ENCODE measurements around the gene ACTRT2.

- no peak for TF ChIP-seq ZFP3 (CRISPR knock-in tag; IDR thresholded peaks at IDR 0.05)
- no peak for TF ChIP-seq ISL1 (CRISPR knock-in tag; IDR thresholded peaks at IDR 0.05)
- no peak for TF ChIP-seq ESRRG (CRISPR knock-in tag; IDR thresholded peaks at IDR 0.05)
- no peak for TF ChIP-seq ZC3H10 (CRISPR knock-in tag; IDR thresholded peaks at IDR 0.05)
- TF ChIP-seq ZNF8 (CRISPR knock-in tag; IDR thresholded peaks at IDR 0.05), result no peak
- TF ChIP-seq, protein P1, sequence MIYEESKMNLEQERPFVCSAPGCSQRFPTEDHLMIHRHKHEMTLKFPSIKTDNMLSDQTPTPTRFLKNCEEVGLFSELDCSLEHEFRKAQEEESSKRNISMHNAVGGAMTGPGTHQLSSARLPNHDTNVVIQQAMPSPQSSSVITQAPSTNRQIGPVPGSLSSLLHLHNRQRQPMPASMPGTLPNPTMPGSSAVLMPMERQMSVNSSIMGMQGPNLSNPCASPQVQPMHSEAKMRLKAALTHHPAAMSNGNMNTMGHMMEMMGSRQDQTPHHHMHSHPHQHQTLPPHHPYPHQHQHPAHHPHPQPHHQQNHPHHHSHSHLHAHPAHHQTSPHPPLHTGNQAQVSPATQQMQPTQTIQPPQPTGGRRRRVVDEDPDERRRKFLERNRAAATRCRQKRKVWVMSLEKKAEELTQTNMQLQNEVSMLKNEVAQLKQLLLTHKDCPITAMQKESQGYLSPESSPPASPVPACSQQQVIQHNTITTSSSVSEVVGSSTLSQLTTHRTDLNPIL (CRISPR knock-in tag; IDR thresholded peaks at IDR 0.05; ENCODE audit: low read depth), result no peak
- no peak for TF ChIP-seq BACH2 (CRISPR knock-in tag; IDR thresholded peaks at IDR 0.05; ENCODE audit: borderline replicate concordance)
- TF ChIP-seq CSRNP3 (CRISPR knock-in tag; IDR thresholded peaks at IDR 0.05), result no peak
- no peak for TF ChIP-seq ARNTL (CRISPR knock-in tag; IDR thresholded peaks at IDR 0.05; ENCODE audit: borderline replicate concordance, low read depth)
- TF ChIP-seq SNAI2 (CRISPR knock-in tag; IDR thresholded peaks at IDR 0.05), result no peak
- no peak for TF ChIP-seq RARB (CRISPR knock-in tag; IDR thresholded peaks at IDR 0.05)
- no peak for TF ChIP-seq ZNF70 (CRISPR knock-in tag; IDR thresholded peaks at IDR 0.05)
Observed at GRCh38 chr1:2984399-2985061, 36.7 kb upstream of the ACTRT2 start.

All from SK-N-SH treated with all-trans-retinoic acid at 6 μM for 48 hours (cell line).